H9 (cell line): ENCODE measurements around the gene ZNRF4. TPM values are rescaled to one million over a fixed set of nuclear protein-coding genes. Genes with fewer than 3 reads are reported as not detected.

Experiments used
- DNase-seq: peaks from one replicate; pipeline ENCODE4 v3.0.0-alpha.2; 2017
- H2AFZ ChIP-seq: one replicate; pipeline ENCODE4 v1.6.1; 2013; ENCODE audit warnings: mild to moderate bottlenecking, low read length, control low read depth, moderate library complexity
- H2AK5ac ChIP-seq: 2 replicates; pipeline ENCODE4 v1.6.1; 2013; ENCODE audit warnings: low read length, control low read depth, mixed read lengths; ENCODE audit not compliant: insufficient read length
- H2BK120ac ChIP-seq: one replicate; pipeline ENCODE4 v1.6.1; 2013; ENCODE audit warnings: low read depth, mild to moderate bottlenecking, low read length, control low read depth, inconsistent platforms; ENCODE audit not compliant: poor library complexity, severe bottlenecking
- H2BK12ac ChIP-seq: 2 replicates; pipeline ENCODE4 v1.6.1; 2013; ENCODE audit warnings: low read length, control low read depth, mixed read lengths, low read depth; ENCODE audit not compliant: insufficient read length
- H2BK15ac ChIP-seq: 2 replicates; pipeline ENCODE4 v1.6.1; 2013; ENCODE audit warnings: low read depth, low read length, control low read depth
- H2BK20ac ChIP-seq: one replicate; pipeline ENCODE4 v1.6.1; 2013; ENCODE audit warnings: low read depth, mild to moderate bottlenecking, low read length, control low read depth, inconsistent platforms; ENCODE audit not compliant: poor library complexity, severe bottlenecking
- H2BK5ac ChIP-seq: 2 replicates; pipeline ENCODE4 v1.6.1; 2013; ENCODE audit warnings: low read length, control low read depth, mixed read lengths; ENCODE audit not compliant: insufficient read length
- H3K14ac ChIP-seq: 2 replicates; pipeline ENCODE4 v1.6.1; 2013; ENCODE audit warnings: low read length, control low read depth; ENCODE audit not compliant: insufficient read depth
- H3K18ac ChIP-seq: 2 replicates; pipeline ENCODE4 v1.6.1; 2013; ENCODE audit warnings: low read depth, mild to moderate bottlenecking, mixed read lengths, low read length, control low read depth; ENCODE audit not compliant: insufficient read length
- H3K23ac ChIP-seq: 2 replicates; pipeline ENCODE4 v1.6.1; 2013; ENCODE audit warnings: low read length, control low read depth, mixed read lengths, low read depth; ENCODE audit not compliant: insufficient read length
- H3K23me2 ChIP-seq: 2 replicates; pipeline ENCODE4 v1.6.1; 2013; ENCODE audit warnings: low read depth, mild to moderate bottlenecking, mixed read lengths, low read length, control low read depth; ENCODE audit not compliant: insufficient read length, poor library complexity, severe bottlenecking
- H3K27ac ChIP-seq: 2 replicates; pipeline ENCODE4 v1.5.1; 2013; ENCODE audit warnings: low read length, control low read depth, mixed read lengths, low read depth; ENCODE audit not compliant: insufficient read length
- H3K27me3 ChIP-seq: 2 replicates; pipeline ENCODE4 v1.6.1; 2013; ENCODE audit warnings: low read length, control low read depth, inconsistent platforms; ENCODE audit not compliant: insufficient read depth
- H3K4ac ChIP-seq: 2 replicates; pipeline ENCODE4 v1.6.1; 2013; ENCODE audit warnings: low read depth, mild to moderate bottlenecking, control low read depth, inconsistent platforms, low read length, moderate library complexity
- H3K4me1 ChIP-seq: 2 replicates; pipeline ENCODE4 v1.6.1; 2013; ENCODE audit warnings: low read length, control low read depth, inconsistent platforms; ENCODE audit not compliant: insufficient read depth
- H3K4me2 ChIP-seq: 2 replicates; pipeline ENCODE4 v1.6.1; 2013; ENCODE audit warnings: low read length, control low read depth, mixed read lengths; ENCODE audit not compliant: insufficient read length, insufficient read depth
- H3K56ac ChIP-seq: 2 replicates; pipeline ENCODE4 v1.6.1; 2013; ENCODE audit warnings: low read depth, mild to moderate bottlenecking, mixed read lengths, low read length, control low read depth; ENCODE audit not compliant: insufficient read length
- H3K79me1 ChIP-seq: 2 replicates; pipeline ENCODE4 v1.6.1; 2013; ENCODE audit warnings: low read depth, mild to moderate bottlenecking, moderate library complexity, low read length, control low read depth, inconsistent platforms; ENCODE audit not compliant: insufficient read depth, poor library complexity, severe bottlenecking
- H3K79me2 ChIP-seq: 2 replicates; pipeline ENCODE4 v1.6.1; 2013; ENCODE audit warnings: low read length, control low read depth, inconsistent platforms; ENCODE audit not compliant: insufficient read depth
- H3K9ac ChIP-seq: 2 replicates; pipeline ENCODE4 v1.6.1; 2013; ENCODE audit warnings: low read length, control low read depth, mixed read lengths; ENCODE audit not compliant: insufficient read length; ENCODE audit errors: extremely low read depth
- H3K9me3 ChIP-seq: one replicate; pipeline ENCODE4 v1.6.1; 2013; ENCODE audit warnings: low read depth, low read length, inconsistent platforms; ENCODE audit not compliant: control insufficient read depth
- H3T11ph ChIP-seq: one replicate; pipeline ENCODE4 v1.6.1; 2013; ENCODE audit warnings: mild to moderate bottlenecking, low read length, control low read depth, inconsistent platforms
- H4K20me1 ChIP-seq: one replicate; pipeline ENCODE4 v1.6.1; 2013; ENCODE audit not compliant: control insufficient read depth, insufficient read length, insufficient read depth
- H4K5ac ChIP-seq: 2 replicates; pipeline ENCODE4 v1.6.1; 2013; ENCODE audit warnings: low read depth, mild to moderate bottlenecking, mixed read lengths, low read length, control low read depth; ENCODE audit not compliant: insufficient read length
- H4K8ac ChIP-seq: replicated peaks from 2 replicates; pipeline ENCODE4 v1.6.1; 2013; ENCODE audit warnings: low read length, control low read depth, mixed read lengths, low read depth; ENCODE audit not compliant: insufficient read length
- H4K91ac ChIP-seq: 2 replicates; pipeline ENCODE4 v1.6.1; 2013; ENCODE audit warnings: low read depth, mild to moderate bottlenecking, moderate library complexity, mixed read lengths, low read length, control low read depth; ENCODE audit not compliant: insufficient read length
- H3K27ac Mint-ChIP-seq, 3 experiments: 2 replicates in 2 of 3; 3 replicates in 1 of 3; pipeline ENCODE4 v1.8.0; 2020 to 2021; ENCODE audit warnings: mixed read lengths in 3 of 3, mild to moderate bottlenecking in 1 of 3, moderate library complexity in 1 of 3
- H3K27me3 Mint-ChIP-seq: 2 replicates; pipeline ENCODE4 v1.8.0; 2021; ENCODE audit warnings: low read depth, mild to moderate bottlenecking, moderate library complexity, mixed read lengths
- H3K36me3 Mint-ChIP-seq, 3 experiments: 2 replicates in 2 of 3; 3 replicates in 1 of 3; pipeline ENCODE4 v1.8.0; 2020 to 2021; ENCODE audit warnings: low read depth in 3 of 3, mixed read lengths in 3 of 3; ENCODE audit not compliant: insufficient read depth in 1 of 3
- H3K4me1 Mint-ChIP-seq, 2 experiments: 2 replicates each; pipeline ENCODE4 v1.8.0; 2020; ENCODE audit warnings: mixed read lengths in 2 of 2
- H3K4me3 Mint-ChIP-seq, 2 experiments: 2 replicates in 1 of 2; 3 replicates in 1 of 2; pipeline ENCODE4 v1.8.0; 2020 to 2021; ENCODE audit warnings: mild to moderate bottlenecking in 2 of 2, mixed read lengths in 2 of 2, moderate library complexity in 1 of 2
- H3K9me3 Mint-ChIP-seq, 2 experiments: 2 replicates in 1 of 2; 3 replicates in 1 of 2; pipeline ENCODE4 v1.8.0; 2020; ENCODE audit warnings: mild to moderate bottlenecking in 2 of 2, mixed read lengths in 2 of 2, moderate library complexity in 1 of 2
- WGBS: extraction: QIAGEN DNeasy Blood & Tissue Kit; methylation state at CpG from one replicate; pipeline ENCODE4 v1.1.7; 2013; ENCODE audit warnings: missing lambda C conversion rate, low lambda C conversion rate, mixed read lengths; ENCODE audit not compliant: insufficient read length; ENCODE audit errors: extremely low coverage; 5-methylcytosine and 5-hydroxymethylcytosine counted together
- total RNA-seq: library from RNA; stranded (reverse); gene quantifications from 2 replicates; pipeline ENCODE4 v1.2.1, GENCODE V29; 2021
- TF ChIP-seq, protein P1 (sequence below): fragments of 200-600 bp; sonication (generic); conservative IDR thresholded peaks from 3 replicates; pipeline ENCODE4 v1.8.0; 2021; ENCODE audit warnings: antibody characterized with exemption, mild to moderate bottlenecking

ZNRF4 gene
- total RNA-seq, 1 experiment from 2014 or later, result not detected

DNA sequence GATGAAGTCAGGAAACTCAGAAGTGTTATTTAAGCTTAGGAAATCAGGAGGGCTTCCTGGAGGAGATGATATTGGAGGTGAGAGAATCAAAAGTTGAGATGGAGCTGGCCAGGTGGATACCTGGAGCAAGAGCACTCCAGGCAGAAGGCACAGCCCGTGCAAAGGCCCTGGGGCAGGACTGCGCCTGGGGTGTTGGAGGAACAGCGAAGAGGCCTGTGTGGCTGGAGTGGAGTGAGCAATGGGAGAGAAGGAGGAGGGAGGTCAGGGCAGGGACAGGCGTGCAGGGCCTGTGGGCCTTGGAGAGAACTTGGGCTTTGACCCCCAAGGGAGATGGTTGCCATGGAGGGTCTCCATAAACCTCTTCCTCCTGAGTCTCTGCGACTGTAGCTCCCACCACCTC lies 42.1 kb downstream of the ZNRF4 start:
- Histone ChIP-seq H3K14ac (no peak overlapping the region), H2BK20ac (no peak overlapping the region), H3K4ac (no peak overlapping the region), H4K5ac (no peak overlapping the region), H4K91ac (no peak overlapping the region), H3K9me3 (no peaks in the 10 kb centered on the region), H3K23ac (no peak overlapping the region), H3K27ac (no peak overlapping the region), H2AK5ac (no peak overlapping the region), H3K9ac (no peak overlapping the region), H3T11ph (no peak overlapping the region), H2BK15ac (no peak overlapping the region), H3K27me3 (peaks cover 40% of the 10 kb centered on the region; the same call in 1 of the 2 replicates), H3K56ac (no peak overlapping the region), H2BK120ac (no peak overlapping the region), H3K4me1 (no peaks in the 10 kb centered on the region), H2BK5ac (no peak overlapping the region), H3K4me2 (no peak overlapping the region), H4K8ac (no peak overlapping the region), H2BK12ac (no peak overlapping the region), H3K79me1 (no peaks in the 10 kb centered on the region), H2AFZ (no peak overlapping the region), H3K18ac (no peak overlapping the region), H4K20me1 (peaks cover 3% of the 10 kb centered on the region), H3K79me2 (no peaks in the 10 kb centered on the region), H3K23me2 (no peaks in the 10 kb centered on the region)
- H3K4me1 Mint-ChIP-seq, result peaks cover 11 to 26% of the 10 kb centered on the region in 2 experiments
- no CpG with 5 or more reads among the region's 5 CpGs for WGBS
- DNase-seq, result no peak
- peak overlapping the region in 1 of 3 experiments; percentile 92; a peak in 1 of 7 replicates for H3K27ac Mint-ChIP-seq
- H3K9me3 Mint-ChIP-seq, result peaks cover 19 to 22% of the 10 kb centered on the region in 2 experiments
- TF ChIP-seq, protein P1, sequence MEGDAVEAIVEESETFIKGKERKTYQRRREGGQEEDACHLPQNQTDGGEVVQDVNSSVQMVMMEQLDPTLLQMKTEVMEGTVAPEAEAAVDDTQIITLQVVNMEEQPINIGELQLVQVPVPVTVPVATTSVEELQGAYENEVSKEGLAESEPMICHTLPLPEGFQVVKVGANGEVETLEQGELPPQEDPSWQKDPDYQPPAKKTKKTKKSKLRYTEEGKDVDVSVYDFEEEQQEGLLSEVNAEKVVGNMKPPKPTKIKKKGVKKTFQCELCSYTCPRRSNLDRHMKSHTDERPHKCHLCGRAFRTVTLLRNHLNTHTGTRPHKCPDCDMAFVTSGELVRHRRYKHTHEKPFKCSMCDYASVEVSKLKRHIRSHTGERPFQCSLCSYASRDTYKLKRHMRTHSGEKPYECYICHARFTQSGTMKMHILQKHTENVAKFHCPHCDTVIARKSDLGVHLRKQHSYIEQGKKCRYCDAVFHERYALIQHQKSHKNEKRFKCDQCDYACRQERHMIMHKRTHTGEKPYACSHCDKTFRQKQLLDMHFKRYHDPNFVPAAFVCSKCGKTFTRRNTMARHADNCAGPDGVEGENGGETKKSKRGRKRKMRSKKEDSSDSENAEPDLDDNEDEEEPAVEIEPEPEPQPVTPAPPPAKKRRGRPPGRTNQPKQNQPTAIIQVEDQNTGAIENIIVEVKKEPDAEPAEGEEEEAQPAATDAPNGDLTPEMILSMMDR, result no peak
- no peak overlapping the region; a peak in 1 of 5 replicates for H3K4me3 Mint-ChIP-seq
- H3K36me3 Mint-ChIP-seq, result peaks cover 0 to 9% (median 5%) of the 10 kb centered on the region in 3 experiments; a peak in 6 of 7 replicates
- peaks cover 96% of the 10 kb centered on the region for H3K27me3 Mint-ChIP-seq
